Dermis blood vessel endothelial cell (primary cell): ENCODE measurements around the gene ADSS2. TPM values are rescaled to one million over a fixed set of nuclear protein-coding genes. Genes with fewer than 3 reads are reported as not detected.

ENCODE experiments used
- DNase-seq: peaks from one replicate; pipeline ENCODE4 v3.0.0; 2010
- total RNA-seq: library from RNA; depleted of rRNA; stranded (reverse); fragments of >200 nt; gene quantifications from 2 replicates; pipeline ENCODE4 v1.2.3, GENCODE V29; 2014

ADSS2 gene
- total RNA-seq, 1 donor from 2014 or later: 92.1 TPM

DNA sequence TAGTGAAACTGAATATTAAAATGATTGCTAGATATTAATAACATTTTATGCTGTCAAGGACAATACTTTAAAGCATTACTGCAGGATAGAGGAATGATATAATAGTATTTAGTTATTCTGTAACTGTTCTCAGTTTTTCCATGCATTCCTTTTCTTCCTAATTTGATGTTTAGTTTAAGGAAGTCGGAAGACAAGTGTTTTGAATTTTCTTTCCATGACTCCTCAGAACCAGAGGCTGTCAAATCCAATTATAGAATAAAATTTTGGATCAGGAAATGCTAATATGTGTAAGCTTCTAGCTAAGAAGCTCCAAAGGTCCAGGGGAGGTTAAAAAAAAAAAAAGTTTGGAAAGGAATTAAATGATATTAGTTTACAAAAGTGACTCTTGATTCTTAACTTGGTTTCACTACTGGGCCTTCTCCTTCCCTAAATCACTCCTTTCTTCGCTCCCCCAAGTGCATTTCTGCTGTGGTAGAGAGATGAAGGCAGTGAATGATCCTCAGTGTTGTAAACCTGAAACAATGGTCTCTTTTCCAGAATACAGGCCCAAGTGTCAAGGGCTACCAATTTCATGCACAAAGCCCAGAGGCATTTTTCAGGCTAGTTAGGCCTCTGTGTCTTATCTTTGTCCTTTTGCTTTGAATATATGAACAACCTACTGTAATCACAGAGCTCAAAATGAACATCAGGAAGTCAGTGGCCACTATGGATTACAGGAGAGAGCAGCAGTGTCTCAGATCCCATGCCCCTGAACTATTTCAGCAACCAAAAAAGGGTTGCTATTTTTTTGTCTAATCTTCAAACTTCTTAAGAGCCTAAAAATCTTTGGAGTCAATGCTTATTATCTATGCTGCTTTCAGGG, 6.2 kb downstream of the ADSS2 start:
- DNase-seq: no peak

DNA sequence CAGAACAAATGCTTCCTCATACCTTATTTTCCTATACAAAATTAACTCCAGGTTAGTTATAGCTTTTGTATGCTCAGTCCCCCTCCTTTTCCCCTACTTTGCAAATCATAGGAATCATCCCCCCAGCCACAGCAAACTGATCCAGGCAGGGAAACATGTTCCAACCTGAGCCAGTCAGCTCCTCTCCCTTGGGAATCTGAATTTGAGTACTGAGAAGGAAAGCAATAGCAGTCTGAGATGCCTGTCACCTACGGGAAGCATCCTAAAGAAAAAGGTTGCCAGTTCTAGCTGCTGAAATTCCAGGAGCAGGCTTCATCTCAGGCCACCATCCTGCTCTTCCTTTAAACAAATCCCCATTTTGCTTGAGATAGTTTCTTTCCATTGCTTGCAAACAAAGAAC, 6.9 kb downstream of the ADSS2 start:
- no peak for DNase-seq

DNA sequence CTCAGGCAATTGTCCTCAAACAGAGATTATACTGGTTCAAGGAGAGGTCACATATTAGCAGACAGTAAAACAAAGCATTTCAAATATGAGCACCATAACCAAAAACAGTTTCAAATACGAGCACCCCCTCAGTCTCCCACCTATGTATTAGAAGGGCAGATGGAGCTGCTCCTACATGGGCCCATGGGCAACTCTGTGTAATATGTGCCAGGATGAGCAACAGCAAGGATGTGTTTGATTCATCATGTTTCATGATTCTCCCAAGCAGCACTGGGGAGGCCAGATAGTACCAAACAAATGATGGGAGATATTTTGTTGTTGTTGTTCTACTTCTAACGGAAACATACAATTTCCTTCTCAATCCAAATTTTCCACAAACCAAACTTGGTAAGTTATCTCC, 8.9 kb downstream of the ADSS2 start:
- DNase-seq: no peak

DNA sequence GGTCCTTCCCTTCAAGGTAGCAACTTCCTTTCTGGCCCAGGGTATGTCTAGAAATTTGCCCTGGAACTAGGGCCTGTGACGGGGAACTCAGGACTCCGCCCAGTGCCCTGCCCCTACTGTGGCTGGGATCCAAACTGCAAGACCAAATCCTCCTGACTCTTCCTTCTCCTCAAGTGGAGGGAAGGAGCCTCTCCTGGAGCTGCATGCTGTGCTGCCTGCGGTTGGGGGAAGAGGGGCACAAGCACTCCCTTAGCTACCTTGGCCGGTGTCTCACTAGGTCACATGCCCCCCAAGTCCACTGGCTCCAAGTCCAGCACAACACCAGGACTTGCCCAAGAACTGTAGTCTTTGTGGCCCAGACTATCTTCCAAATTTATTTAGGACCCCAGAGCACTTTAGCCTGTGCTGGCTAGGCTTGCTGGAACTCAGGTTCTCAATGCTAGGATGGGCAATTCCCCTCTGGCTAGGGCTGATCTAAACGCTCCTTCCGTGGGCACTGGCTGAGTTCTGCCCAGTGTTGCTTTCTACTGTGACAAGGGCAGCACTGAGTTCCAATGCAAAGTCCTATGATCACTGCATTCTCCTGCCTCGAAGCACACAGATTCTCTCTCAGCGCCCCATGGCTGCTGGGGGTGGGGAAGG, 12.2 kb downstream of the ADSS2 start:
- no peak for DNase-seq

DNA sequence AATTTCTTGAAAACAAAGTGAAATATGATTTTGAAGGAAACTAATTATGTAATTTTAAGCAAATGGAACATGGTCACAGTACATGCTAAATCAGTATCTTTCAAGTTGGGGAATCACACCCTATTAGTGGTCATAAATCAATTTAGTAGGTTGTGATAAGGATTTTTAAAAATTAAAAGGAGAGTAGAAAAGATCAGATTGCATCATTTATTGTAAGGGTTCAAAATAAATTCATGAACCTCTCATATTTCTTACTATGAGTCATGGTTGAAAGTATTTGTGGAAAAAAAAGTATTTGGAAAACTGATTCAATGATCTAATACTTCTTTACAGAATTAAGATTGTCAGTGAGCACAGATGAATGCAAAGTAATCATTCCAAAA, 14.6 kb downstream of the ADSS2 start:
- no peak for DNase-seq

DNA sequence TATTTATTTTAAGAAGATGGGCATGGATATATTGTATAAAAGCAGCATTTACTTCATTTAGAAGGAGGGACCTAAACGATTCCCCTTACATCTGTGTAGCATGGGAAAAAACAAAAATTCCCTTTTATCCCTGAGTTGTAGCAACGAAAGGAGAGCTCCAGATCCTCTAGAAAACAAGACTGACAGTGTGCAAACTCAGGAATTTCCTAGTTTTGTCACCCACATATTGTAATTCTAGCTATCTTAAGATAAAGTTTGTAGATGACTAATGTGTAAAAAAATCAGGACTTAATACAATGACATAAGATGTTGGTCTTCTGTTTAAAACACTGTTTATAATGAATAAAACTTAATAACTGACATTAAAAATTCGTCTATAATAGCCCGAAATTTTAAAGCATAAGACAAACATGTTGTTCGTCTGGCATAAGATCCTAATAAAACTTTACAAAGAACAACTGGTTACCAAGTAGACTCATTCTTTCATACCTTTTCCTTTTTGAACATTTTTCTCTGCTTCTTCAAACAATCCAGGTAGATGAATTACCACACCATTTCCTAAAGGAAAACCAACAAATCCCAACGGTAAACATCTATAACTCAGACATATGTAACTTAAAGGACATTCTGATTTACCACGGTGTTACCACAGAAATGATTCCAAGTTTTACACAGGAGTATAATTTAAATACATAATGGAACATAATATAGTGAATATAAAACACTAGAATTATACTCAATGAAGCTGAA, 15.2 kb downstream of the ADSS2 start:
- DNase-seq: peak; percentile 59

DNA sequence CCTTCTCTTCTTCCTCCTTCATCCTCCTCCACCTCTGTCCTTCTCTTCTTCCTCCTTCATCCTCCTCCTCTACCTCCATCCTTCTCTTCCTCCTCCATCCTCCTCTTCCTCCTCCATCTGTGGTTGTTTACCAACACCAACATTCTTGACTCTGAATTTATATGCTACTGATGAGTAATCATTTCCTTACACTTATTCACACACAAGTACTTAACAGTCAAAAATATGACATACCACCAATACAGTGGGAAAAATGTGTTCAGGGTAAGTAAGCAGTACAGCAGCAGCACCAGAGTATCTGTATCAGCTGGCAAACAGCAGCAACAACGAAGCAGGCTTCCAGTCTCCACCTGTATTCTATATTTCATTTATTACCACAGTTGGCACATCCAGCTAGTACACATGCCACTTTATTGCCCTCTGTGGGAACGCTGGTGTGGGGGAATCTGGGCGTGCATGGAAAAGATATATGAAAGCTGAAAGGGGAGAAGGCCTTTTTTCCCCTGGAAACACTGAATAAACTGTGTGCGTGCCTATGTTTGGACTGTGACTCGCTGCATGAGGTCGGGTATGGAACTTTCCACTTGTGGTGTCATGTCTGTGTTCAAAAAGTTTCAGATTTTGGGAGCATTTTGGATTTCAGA, 16.0 kb downstream of the ADSS2 start:
- DNase-seq: peak; percentile 80

DNA sequence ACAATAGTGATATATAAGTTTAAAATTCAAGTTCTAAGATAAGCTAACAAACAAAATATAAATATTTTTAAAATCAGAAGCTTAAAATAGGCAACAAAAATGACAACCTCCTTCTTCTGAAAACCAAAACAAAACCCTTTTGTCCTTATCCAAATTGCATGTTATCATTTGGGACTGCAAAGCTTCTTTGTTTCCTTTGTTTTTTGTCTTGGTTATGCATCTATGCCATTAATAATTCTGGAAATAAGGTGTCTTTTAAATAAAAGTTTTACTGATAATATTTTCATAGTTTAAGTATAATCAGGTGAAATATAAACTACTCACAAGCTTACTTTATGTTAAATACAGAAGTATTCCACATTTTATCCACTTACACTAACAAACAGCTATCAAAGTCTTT, 20.5 kb downstream of the ADSS2 start:
- no peak for DNase-seq

DNA sequence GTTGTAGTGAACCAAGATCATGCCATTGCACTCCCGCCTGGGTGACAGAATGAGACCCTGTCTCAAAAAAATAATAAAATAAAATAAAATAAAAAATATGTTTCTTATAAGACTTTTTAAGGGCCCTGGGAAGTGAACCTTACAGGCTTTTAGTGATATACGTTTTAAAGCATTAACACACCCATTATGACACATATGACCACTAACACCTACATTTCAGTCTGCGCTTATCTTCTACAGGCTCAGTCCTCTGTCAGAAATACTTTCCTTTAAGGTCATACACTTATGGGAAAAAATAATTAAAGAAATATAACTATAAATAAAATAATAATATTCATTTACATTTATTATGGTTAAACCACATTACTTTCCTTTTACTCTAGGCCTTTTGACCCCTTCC, 21.9 kb downstream of the ADSS2 start:
- DNase-seq: no peak

DNA sequence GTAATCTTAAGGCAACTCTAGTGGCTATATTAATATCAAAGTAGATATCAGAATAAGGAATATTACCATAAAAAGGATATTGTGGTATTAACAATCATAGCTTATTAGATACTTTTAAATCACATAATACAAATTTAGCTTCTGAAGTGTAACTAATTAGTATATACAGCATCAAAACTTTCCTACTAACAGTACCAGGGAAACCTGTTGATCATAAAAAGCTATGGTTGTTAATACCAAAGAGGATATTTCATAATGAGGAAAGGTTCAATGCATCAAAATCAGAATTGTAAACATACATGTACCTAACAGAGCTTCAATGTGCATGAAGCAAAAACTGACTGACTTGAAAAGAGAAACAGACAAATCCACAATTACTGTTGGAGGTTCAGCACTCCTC, 24.1 kb downstream of the ADSS2 start:
- DNase-seq: no peak

DNA sequence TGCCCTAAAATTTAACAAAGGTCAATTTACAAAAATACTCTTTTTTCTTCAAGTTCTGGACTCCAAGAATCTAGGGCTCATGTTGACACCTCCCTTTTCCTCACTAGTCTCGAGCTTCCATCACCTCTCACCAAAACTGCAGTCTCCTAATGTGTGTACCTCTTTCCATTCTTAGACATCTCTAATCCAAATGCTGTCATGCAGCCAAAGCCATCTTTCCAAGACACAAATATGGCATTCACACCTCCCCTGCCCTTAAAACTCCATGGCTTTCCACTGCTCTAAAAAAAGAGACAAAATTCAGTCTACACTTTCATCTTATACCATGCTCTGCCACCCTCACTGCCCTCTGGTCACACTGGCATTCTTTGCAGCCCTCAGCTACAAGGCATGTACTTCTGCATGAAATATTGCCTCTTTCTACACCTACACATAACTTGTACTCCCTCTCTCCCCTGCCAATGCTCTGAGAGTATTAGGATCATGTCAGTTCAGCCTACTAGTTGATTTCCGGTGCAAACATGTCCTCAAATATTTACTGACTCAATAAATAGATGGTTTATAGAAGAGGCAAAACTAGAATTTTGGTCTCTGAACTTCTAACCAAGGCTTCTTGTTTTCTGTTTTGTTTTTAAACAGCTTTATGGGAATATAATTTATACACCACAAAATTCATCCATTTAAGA, 26.9 kb downstream of the ADSS2 start:
- no peak for DNase-seq

DNA sequence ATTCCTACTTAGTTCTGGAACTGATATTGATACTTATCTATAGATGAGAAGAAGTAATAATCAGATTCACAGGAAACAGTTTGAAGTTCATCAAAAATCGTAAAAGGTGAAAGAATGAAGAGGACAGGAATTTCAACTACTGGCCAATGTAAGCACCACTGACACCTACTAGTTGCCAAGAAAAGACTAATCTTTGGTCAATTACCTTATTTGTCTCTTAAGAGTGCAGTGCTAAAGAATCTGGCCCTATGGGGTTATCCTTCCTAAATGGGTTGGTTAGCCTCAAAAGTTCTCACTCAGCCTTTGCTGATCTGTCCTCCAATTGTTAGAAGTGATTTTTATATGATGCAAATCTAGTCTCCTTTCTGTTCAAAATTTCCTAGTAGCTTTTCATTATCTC, 29.5 kb downstream of the ADSS2 start:
- DNase-seq: no peak

DNA sequence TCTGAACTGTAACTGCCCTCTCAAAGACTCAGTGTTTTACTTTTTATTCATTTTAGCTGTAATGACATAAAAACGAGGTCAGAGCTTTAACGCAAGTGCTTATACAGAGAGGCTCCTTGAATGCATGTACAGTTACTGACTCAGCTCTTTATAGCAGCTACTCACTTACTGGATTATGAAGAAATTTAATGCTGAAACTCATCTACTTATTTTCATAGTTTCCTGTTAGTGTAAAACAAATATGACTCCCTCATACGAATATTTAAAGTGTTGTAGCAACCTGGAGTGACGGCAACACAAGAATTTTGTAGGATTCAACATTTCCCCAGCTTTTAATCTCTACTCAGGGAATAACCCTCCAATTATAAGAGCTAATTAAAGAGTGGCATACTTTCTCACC, 32.7 kb downstream of the ADSS2 start:
- no peak for DNase-seq

DNA sequence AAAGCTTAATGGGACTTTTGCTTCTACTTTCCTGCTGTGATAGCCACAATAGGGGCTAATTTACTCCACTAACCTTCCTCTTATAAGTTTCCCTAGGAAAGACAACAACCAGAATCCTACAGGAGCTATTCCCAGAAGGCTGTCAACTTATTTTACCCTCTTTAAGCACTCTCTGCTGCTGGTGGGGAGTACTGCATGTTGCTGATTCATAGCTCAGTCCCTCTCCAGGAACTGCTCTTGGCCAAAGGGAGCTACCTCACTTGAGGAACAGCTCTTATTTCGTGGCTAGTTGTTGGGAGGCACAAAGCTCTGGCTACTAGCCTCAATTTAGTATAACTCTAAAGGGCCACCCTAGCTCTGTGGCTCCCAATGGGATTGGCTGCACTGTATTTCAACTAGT, 37.2 kb downstream of the ADSS2 start:
- DNase-seq: peak; percentile 71

DNA sequence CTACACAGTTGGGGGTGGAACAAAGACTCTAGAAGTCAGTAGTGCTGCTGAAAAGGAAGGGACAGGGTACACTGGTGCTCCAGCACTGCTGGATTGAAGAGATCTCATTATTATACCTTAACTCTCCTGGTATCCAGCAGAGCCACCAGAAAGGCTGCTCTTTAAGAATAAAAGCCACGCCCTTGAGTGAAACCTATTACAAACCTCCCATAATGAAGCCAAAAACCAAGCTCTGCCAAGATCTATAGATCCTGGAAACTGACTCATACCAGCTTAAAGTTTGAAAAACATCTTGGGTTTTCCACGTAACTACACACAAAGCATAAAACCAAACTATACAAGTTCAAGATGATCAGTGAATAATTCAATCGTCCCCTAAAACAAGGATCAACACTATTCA, 38.0 kb downstream of the ADSS2 start:
- DNase-seq: no peak

DNA sequence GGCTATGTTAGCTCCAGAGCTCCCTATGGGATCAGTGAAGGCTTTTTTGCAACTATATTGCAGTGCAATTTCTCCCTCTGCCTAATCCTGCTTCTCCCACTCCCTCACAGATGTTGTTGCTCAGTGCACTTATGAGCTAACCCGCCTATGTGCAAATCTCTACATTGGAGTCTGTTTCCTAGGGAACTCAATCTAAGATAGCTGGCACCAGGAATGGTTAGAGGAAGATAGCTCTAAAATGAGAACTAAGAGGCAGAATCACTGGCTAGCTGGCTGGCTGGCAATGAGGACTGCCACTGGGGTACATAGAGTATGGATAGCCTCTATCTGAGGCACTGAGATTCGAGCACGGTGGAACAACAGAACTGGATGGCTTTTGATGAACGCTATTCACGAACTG, 39.5 kb downstream of the ADSS2 start:
- DNase-seq: no peak

DNA sequence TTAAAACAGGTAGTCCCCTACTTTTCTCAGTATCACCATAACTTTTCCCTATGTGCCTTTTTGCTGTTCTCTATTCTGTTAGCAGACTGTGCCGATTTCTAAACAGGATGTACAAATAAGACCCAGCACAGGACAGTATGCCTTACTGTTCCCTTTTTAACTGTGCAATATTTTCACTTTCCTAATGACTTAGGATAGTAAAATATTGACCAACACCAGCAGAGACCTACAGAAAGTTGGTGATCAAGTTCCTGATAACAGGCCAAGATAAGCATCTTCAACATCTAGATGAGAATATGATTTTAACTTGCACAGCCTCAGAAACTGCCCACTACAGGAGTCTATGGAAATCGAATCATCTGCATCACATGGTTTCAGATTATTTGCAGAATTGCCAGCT, 42.0 kb downstream of the ADSS2 start:
- DNase-seq: no peak

DNA sequence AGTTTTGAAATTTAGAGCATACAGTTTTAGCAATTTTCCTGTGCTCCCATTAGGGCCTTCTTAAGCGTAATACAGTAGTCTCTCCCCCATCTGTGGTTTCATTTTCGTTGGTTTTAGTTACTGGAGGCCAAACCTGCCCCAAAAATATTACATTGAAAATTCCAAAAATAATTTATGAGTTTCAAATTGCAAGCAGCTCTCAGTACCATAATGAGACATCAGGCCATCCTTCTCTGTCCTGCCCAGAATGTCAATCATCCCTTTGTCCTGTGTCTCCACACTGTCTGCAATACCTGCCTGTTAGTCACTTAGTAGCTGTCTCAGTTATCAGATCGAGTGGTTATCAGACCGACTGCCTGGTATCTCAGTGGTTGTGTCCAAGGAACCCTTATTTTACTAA, 45.4 kb downstream of the ADSS2 start:
- DNase-seq: no peak

DNA sequence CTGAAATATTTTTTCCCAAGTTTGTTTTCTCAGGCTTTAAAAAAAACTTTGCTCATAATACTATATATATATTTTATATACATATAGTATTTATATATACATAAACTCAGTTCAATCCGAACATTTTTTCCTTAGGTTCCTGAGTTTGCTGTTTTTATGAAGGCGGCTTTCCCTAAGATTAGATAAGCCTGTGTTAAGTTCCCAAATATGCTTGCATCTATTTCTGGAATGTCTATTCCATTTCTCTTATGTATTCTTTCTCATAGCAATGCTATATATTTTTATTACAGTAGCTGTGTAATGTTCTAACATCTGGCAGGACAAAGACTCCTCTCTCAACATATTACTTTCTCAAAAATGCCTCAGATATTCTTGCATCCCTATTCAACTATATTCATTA, 45.9 kb downstream of the ADSS2 start:
- no peak for DNase-seq

DNA sequence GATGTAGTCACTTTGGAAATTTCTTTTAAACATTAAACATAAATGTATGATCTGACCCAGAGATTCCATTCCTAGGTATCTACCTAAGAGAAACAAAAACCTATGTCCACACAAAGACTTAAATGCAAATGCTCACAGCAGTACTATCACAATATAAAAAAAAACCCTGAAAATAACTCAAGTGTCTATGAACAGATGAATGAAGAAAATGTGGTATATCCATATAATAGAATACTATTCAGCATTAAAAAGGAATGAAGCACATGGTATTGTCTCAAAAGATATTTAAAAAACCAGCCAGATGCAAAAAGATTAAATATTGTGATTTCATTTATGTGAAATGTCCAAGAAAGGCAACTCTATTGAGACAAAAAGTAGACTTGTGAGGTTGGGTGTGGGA, 48.3 kb downstream of the ADSS2 start:
- DNase-seq: no peak

DNA sequence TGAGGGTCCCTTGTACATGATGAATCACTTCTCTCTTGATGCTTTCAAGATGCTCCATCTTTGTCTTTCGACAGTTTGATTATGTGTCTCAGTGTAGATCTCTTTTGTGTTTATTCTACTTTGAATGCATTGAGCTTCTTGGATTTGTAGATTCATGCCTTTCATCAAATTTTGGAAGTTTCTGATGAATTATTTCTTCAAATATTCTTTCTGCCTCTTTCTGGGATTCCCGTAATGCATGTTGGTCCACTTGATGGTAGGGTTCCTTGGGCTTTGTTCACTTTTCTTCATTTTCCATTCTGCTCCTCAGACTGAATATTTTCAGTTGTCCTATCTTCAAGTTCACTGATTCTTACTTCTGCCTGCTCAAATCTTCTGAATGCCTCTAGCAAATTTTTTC, 50.7 kb downstream of the ADSS2 start:
- no peak for DNase-seq

DNA sequence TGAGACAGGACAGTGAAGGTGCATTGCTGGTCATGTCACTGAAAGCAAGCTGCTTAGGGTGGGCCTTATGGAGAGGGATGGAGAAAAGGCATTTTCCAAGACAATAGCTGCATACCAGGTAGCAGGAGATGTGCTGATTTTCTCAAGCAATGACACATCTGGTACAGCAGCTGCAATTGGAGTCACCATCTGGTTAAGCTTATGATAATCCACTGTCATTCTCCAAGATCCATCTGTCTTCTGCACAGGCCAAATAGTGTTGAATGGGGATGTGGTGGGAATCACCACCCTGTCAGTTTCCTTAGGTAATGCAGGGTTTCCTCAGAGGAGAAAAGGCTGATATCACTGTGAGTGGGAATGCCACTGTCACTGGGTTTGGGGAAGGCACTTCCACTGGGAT, 54.6 kb downstream of the ADSS2 start:
- no peak for DNase-seq

DNA sequence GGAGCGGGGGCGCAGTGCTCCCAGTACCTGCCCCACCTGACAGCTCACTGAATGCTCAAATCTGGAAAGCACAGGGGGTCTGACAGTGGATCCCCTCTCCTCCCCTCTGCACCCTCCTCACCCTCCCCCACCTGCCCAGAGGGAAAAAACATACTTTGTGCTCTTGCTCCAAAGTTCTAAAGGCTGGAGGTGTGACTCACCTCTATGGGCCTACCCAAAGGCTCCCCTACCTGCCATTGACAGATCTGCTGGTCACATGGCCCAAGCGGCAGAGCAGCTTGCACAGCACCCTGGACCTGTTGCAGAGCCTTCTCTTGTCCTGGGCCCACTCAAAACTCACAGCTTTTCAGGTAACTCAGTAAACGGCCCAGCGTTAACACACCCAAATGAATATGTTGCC, 55.7 kb downstream of the ADSS2 start:
- DNase-seq: no peak
